ENCODE results near the gene RIOK2.
A peak's percentile ranks its signal among the peaks of the same experiment; 100 is the strongest.

The RIOK2 gene

GRCh38 chr5:97121848-97122247 lies 61.2 kb downstream of the RIOK2 start:
- H3K4me3 ChIP-seq (replicated peaks in 1 of 2; ENCODE audit: low read depth in 2 of 2, low read length in 2 of 2): no peak overlapping the region
- TF ChIP-seq CTCF (IDR thresholded peaks at IDR 0.05; ENCODE audit: low read depth, low read length): no peak
- no peak for DNase-seq (ENCODE audit: low read depth in 2 of 2)

- no peak overlapping the region for H3K4me3 ChIP-seq (replicated peaks in 1 of 2; ENCODE audit: low read depth in 2 of 2, low read length in 2 of 2)
- TF ChIP-seq CTCF (IDR thresholded peaks at IDR 0.05; ENCODE audit: low read depth, low read length): no peak
Measured at GRCh38 chr5:97120195-97120594, 62.9 kb downstream of the RIOK2 start.

GRCh38 chr5:97119007-97119390 lies 64.0 kb downstream of the RIOK2 start:
- no peak for DNase-seq (ENCODE audit: low read depth in 2 of 2)
- H3K4me3 ChIP-seq (replicated peaks in 1 of 2; ENCODE audit: low read depth in 2 of 2, low read length in 2 of 2): no peak overlapping the region
- no peak for TF ChIP-seq CTCF (IDR thresholded peaks at IDR 0.05; ENCODE audit: low read depth, low read length)

More at GRCh38 chr5:97120195-97120594, 62.9 kb downstream of the RIOK2 start:
- no peak for DNase-seq (ENCODE audit: low read depth in 2 of 2)

GRCh38 chr5:97118261-97119006 lies 64.6 kb downstream of the RIOK2 start:
- DNase-seq (ENCODE audit: low read depth in 2 of 2): no peak
- no peak overlapping the region for H3K4me3 ChIP-seq (replicated peaks in 1 of 2; ENCODE audit: low read depth in 2 of 2, low read length in 2 of 2)
- TF ChIP-seq CTCF (IDR thresholded peaks at IDR 0.05; ENCODE audit: low read depth, low read length): no peak

GRCh38 chr5:97115932-97116331 lies 67.1 kb downstream of the RIOK2 start:
- no peak for TF ChIP-seq CTCF (IDR thresholded peaks at IDR 0.05; ENCODE audit: low read depth, low read length)
- peak in 1 of 2 donors; percentile 42 for DNase-seq (ENCODE audit: low read depth in 2 of 2)
- H3K4me3 ChIP-seq (replicated peaks in 1 of 2; ENCODE audit: low read depth in 2 of 2, low read length in 2 of 2): no peak overlapping the region

- no peak overlapping the region for H3K4me3 ChIP-seq (replicated peaks in 1 of 2; ENCODE audit: low read depth in 2 of 2, low read length in 2 of 2)
- TF ChIP-seq CTCF (IDR thresholded peaks at IDR 0.05; ENCODE audit: low read depth, low read length): no peak
- DNase-seq (ENCODE audit: low read depth in 2 of 2): no peak
Measured at GRCh38 chr5:97112230-97112629, 70.8 kb downstream of the RIOK2 start.

- H3K4me3 ChIP-seq (replicated peaks in 1 of 2; ENCODE audit: low read depth in 2 of 2, low read length in 2 of 2): no peak overlapping the region
- no peak for TF ChIP-seq CTCF (IDR thresholded peaks at IDR 0.05; ENCODE audit: low read depth, low read length)
- no peak for DNase-seq (ENCODE audit: low read depth in 2 of 2)
Measured at GRCh38 chr5:97111616-97112015, 71.4 kb downstream of the RIOK2 start.
